GM18861 (cell line): ENCODE measurements around the gene NELFB.
A peak's percentile ranks its signal among the peaks of the same experiment; 100 is the strongest.

Source experiments
- ATAC-seq: cut with Tn5 transposase; IDR thresholded peaks from one replicate; pipeline ENCODE4 v1.9.1; 2021; ENCODE audit not compliant: unreplicated experiment

NELFB gene

GRCh38 chr9:137254624-137255447 lies at the start of gene NELFB:
TSS of gene NELFB (plus strand) at chr9:137255327.
- peak; percentile 60 for ATAC-seq

GRCh38 chr9:137206602-137207001 lies 48.5 kb upstream of the NELFB start:
- ATAC-seq: no peak

GRCh38 chr9:137211532-137211931 lies 43.6 kb upstream of the NELFB start:
- no peak for ATAC-seq

- no peak for ATAC-seq
Observed at GRCh38 chr9:137212520-137212919, 42.6 kb upstream of the NELFB start.

GRCh38 chr9:137213160-137214060 lies 41.7 kb upstream of the NELFB start:
- ATAC-seq: no peak

- no peak for ATAC-seq
Observed at GRCh38 chr9:137214620-137215019, 40.5 kb upstream of the NELFB start.

GRCh38 chr9:137215196-137215986 lies 39.7 kb upstream of the NELFB start:
- no peak for ATAC-seq

GRCh38 chr9:137216188-137216965 lies 38.8 kb upstream of the NELFB start:
- no peak for ATAC-seq

- no peak for ATAC-seq
Observed at GRCh38 chr9:137217276-137218211, 37.6 kb upstream of the NELFB start.

- no peak for ATAC-seq
Observed at GRCh38 chr9:137218212-137218753, 36.8 kb upstream of the NELFB start.

GRCh38 chr9:137218754-137219271 lies 36.3 kb upstream of the NELFB start:
- ATAC-seq: no peak

- ATAC-seq: no peak
Observed at GRCh38 chr9:137219757-137220316, 35.3 kb upstream of the NELFB start.

GRCh38 chr9:137220317-137221094 lies 34.6 kb upstream of the NELFB start:
- no peak for ATAC-seq

- no peak for ATAC-seq
Observed at GRCh38 chr9:137221095-137221505, 34.0 kb upstream of the NELFB start.

- ATAC-seq: no peak
Observed at GRCh38 chr9:137221506-137222111, 33.5 kb upstream of the NELFB start.

- peak; percentile 2 for ATAC-seq
Observed at GRCh38 chr9:137222190-137223077, 32.7 kb upstream of the NELFB start, which contains the start of gene RNF208. TSS of gene RNF208 (minus strand) at chr9:137222240. CDS start at chr9:137221212, 1,028 bp downstream.
